BJ (cell line): ENCODE measurements around the gene ZNF383. TPM values are rescaled to one million over a fixed set of nuclear protein-coding genes. Genes with fewer than 3 reads are reported as not detected.
"Not testable (repeated sequence)": the region's sequence is repeated elsewhere in the genome, so short reads cannot be mapped to it uniquely, and the experiment has no call there.

Experiments used
- CTCF ChIA-PET: fragments of 350-600 bp; formaldehyde crosslinking; extraction: SDS; loops from one replicate; lab custom pipeline; 2021; ENCODE audit warnings: antibody characterized with exemption, inconsistent platforms; lab: Yijun Ruan, JAX
- POLR2A ChIA-PET: fragments of 300-600 bp; sonication (Branson Sonifier 250); formaldehyde crosslinking; extraction: SDS; loops from one replicate; lab custom pipeline; 2021; ENCODE audit warnings: antibody characterized with exemption; lab: Charles Lee
- DNase-seq: peaks from one replicate; pipeline ENCODE4 v3.0.0-alpha.2; 2011; ENCODE audit warnings: low read depth
- H3K27me3 ChIP-seq: 2 replicates; pipeline ENCODE4 v1.6.0; 2011; ENCODE audit warnings: low read length; ENCODE audit not compliant: control insufficient read depth, insufficient read depth
- H3K36me3 ChIP-seq: 2 replicates; pipeline ENCODE4 v1.5.1; 2011; ENCODE audit warnings: low read length; ENCODE audit not compliant: control insufficient read depth, insufficient read depth
- H3K4me3 ChIP-seq: 2 replicates; pipeline ENCODE4 v1.5.1; 2011; ENCODE audit warnings: low read depth, mild to moderate bottlenecking, control low read depth, low read length
- polyA plus RNA-seq: library from polyadenylated mRNA; depleted of rRNA; stranded (reverse); fragments of >200 nt; gene quantifications from 2 replicates; pipeline ENCODE4 v1.2.3, GENCODE V29; 2011; rRNA removed

ZNF383 gene
- polyA plus RNA-seq, 1 experiment = 2.1 TPM

DNA sequence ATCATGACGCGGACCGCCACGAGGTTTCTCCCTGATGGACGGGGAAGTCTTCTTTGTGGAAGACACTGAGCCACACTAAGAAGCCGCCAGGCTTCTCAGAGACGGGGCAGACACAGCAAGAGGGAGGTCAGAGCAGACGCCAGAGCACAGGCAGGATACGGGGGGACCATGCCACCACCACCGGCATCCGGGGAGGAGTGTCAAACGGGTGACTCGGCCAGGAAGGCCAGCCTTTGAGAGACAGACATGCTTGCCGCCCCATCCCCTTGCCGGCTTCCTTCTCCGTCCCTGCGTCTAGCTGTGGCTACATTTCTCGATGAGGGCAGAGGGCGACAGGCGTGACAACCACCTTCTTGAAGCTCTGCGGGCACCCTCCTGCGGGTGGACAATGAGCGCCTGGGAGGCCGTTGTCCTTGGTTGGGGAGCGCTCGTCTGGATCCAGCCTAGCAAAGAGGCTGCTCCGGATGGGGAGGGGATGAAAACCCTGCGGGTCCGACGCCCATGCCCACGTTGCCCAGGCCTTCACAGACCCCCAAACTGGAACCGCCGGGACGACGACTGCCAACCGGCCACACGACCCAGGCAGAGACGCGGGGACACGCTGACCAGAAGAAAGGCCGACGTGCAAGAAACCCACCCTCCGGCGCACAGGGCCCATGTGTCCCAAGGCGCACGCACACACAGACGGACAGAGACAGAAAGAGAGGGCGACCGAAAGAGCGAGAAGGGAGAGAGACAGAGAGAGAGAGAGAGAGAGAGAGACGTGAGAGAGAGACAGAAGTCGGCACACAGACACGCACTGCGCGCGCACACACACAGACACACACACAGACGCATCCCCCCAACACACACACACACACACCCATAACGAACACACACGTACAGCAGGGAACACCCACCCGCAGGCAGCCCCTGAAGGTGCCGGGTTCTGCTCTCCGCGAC is 75.3 kb downstream of the ZNF383 start:
- H3K27me3 ChIP-seq, H3K36me3 ChIP-seq, DNase-seq, H3K4me3 ChIP-seq, CTCF ChIA-PET, POLR2A ChIA-PET: not testable (repeated sequence)

- POLR2A ChIA-PET, H3K27me3 ChIP-seq, H3K4me3 ChIP-seq, H3K36me3 ChIP-seq, CTCF ChIA-PET, DNase-seq: not testable (repeated sequence)
Observed at GRCh38 chr19:37294246-37294645, 76.2 kb downstream of the ZNF383 start.

Other genes with a start within 250 kb of the ZNF383 start
- gene ZNF420, start 139.8 kb upstream of the ZNF383 start, polyA plus RNA-seq = 2.7 and 3.1 TPM in 2 replicates
- gene ZNF585A, start 45.5 kb upstream of the ZNF383 start, polyA plus RNA-seq = 8.2 and 10.4 TPM in 2 replicates
- 13.3 and 15.0 TPM in 2 replicates for gene ZNF585B, start 7.7 kb upstream of the ZNF383 start, polyA plus RNA-seq
- 1.9 and 3.1 TPM in 2 replicates for gene ZNF527, start 152.9 kb downstream of the ZNF383 start, polyA plus RNA-seq
- 2.1 and 3.1 TPM in 2 replicates for gene ZNF569, start 249.2 kb downstream of the ZNF383 start, polyA plus RNA-seq